NCI-H2196 (cell line): Measurements from ENCODE around the gene CUX1.
A peak's percentile ranks its signal among the peaks of the same experiment; 100 is the strongest.

Source experiments
- DNase-seq: peaks from one replicate; lab custom pipeline; 2025; ENCODE audit not compliant: unreplicated experiment; lab: John Stamatoyannopoulos, UW

The CUX1 gene

GRCh38 chr7:101934618-101935017 lies 117.2 kb downstream of the CUX1 start:
- no peak for DNase-seq

DNA sequence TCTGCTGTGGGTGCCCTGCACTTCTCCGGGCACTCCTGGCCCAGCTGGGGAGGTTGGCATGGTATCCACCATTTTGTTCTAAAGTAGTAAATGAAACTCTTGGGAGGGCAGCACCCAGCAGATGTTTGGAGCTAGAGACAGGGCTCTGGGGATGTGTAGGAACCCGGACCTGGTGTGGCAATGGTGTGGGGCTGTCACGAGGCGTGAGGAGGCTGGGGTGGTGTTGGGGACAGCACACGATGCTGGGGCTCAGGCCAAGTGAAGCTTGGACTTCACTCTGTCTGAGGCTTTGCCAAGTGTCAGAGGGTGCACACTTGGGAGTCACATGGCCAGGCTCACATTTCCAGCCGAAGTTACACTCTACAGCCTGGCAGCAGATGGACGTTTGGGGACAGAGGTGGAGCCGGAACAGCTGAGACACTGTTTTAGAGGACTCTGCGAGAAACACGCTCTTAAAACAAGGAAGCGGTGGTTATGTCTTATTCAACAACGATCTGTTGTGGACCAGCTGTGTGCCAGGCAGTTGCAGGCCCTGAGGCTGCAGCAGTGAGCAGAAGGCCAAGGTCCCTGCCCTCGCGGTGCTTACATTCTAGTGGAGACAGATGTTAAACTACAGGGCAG lies 118.2 kb downstream of the CUX1 start:
- DNase-seq = peak; percentile 11

GRCh38 chr7:101936223-101936610 lies 118.8 kb downstream of the CUX1 start:
- DNase-seq = no peak

DNA sequence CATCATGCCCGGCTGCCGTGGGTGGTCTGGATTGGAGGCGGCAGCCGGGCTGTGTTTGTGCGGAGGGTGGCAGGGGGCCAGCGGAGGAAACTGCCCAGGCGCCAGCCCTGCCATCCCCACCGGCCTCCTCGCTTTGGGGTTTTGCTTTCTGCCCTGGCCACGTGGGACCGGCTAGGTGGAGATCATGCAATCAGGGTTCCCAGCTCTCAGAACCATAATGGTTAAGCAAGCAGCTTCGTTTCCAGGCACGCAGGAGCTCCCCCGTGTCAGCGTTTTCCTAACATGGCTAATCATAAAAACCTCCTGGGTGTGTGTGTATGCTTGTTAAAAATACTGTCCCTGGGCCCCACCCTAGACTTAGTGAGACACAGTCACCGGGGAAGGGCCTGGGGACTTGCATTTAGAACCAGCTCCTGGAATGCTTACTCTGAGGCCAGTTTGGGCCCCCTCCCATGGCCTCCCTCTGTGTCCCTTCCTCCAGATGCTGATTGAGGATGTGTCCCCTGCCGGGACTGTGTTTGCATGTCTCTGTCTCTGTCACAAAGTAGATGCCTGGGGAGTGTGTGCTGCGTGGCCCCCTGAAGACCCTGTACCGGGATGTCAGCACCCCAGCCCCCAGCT lies 119.3 kb downstream of the CUX1 start:
- no peak for DNase-seq

DNA sequence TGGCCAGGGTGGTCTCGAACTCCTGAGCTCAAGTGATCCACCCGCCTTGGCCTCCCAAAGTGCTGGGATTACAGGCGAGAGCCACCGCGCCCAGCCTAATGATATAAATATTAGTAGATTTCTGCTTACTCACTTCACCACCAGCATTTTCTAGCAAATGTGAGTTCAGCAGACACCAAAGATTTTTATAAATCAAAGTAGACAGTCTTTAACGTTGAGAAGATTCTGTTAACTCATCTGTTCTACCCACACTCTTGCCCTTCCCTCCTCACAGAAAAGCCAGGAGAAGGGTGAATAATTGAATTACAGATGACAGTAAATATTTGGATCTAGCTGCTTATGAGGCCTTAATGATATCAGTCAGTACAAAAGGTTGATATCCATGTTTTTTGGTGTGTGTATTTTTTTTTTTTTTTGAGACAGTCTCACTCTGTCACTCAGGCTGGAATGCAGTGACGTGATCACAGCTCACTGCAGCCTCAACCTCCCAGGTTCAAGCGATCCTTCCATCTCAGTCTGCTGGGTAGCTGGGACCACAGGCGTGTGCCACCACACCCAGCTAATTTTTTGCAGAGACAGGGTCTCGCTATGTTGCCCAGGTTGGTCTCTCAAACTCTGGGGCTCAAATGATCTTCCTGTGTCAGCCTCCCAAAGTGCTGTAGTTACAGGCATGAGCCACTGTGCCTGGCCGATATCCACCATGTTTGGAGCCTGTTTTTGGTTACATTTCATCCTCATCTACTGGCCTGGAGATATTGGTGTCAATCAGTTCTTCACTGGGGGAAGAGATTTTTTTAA lies 120.5 kb downstream of the CUX1 start:
- DNase-seq = no peak

DNA sequence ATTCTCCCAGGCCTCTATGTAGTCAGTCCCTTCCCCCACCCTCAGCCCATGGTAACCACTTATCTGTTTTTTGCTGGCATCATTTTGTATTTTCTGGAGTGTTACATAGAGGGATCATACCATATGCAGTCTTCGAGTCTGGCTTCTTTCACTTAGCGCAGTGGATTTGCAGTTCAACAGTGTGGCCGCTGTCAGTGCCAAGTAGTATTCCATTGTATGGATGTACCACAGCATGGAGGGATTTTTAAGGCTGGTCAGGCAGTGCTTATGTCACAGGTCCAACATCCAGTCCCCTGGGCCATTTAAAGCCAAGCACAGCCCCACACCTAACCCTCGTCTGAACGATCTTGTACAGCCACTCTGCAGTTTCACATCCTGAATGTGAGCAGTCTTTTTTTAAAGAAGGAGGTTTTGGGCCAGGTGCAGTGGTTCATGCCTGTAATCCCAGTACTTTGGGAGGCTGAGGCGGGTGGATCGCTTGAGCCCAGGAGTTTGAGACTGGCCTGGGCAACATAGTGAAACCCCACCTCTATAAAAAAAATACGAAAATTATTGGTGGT lies 121.8 kb downstream of the CUX1 start:
- no peak for DNase-seq

GRCh38 chr7:101940151-101940550 lies 122.7 kb downstream of the CUX1 start:
- DNase-seq = no peak

DNA sequence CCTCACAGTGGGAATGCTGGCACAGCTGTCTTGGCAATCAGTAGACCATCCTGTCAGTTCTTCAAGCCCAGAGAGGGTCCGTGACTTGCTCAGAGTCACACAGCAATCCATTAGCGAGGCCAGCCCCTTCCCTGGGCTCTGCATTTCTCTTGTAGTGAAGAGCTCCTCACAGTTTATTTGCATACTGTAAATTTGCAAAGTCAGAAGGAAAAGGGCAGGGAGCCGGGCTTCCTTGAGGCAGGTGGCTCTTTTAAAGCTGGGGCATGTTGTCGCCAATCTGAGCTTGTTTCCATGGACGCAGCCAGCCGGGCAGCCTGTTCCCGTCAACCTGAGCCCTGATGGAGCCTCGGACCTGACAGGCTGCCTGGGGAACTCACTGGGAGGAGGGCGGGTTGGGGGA lies 123.4 kb downstream of the CUX1 start:
- DNase-seq = peak; percentile 68

- peak; percentile 21 for DNase-seq
Observed at GRCh38 chr7:101941481-101942383, 124.3 kb downstream of the CUX1 start.

DNA sequence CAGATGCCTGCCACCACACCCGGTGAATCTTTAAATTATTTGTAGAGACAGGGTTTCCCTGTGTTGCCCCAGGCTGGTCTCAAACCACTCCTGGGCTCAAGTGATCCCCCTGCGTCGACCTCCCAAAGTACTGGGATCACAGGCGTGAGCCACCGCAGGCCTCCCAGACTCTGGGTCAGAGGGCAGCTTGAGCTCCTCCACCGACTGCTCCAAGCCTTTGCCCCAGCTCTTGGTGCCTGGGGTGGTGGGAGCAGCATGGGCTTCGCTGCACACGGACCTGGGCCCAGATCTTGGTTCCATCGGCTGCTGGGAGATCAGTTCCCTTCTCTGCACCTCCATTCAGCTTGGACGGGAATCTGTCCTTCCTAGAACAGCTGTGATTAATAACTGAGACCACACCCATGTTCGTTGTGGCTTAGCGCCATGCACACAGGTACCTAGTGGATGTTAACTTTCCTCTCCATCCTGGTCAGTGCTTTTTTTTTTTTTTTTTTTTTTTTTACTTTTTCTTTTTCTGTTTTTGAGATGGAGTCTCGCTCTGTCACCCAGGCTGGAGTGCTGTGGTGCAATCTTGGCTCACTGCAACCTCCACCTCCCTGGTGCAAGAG lies 125.3 kb downstream of the CUX1 start:
- DNase-seq = no peak

GRCh38 chr7:101943306-101943705 lies 125.9 kb downstream of the CUX1 start:
- DNase-seq = no peak

DNA sequence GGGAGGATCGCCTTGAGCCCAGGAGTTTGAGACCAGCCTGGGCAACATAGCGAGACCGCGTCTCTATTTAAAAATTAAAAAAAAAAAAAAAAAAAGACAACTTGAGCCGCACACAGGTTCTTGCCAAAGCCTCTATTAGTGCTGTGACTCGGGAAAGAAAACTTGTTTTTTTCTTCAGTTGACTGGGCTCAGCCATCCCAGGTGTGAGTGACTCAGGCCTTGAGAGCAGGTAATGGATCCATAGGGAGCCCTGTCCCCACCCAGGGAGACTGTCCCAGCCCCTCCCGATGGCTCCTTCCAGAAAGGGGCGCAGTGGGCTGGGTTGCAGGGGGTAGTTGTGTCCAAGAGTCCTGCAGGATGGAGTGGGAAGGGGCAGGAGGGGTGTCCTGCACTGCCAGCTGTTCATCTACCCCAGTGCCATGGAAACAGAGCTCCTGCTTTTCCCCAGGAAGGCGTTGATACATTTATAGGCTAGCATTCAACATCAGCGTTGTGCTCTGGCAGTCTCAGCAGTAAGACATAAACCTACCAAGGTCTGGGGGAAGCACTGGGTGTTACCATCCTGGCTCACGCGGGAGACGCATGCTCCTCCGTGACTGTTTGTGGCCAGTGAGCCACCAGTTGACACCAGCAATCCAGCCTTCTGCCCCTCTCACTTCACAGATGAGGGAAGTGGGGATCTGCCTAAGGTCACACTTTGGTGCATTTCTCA lies 126.6 kb downstream of the CUX1 start:
- no peak for DNase-seq

DNA sequence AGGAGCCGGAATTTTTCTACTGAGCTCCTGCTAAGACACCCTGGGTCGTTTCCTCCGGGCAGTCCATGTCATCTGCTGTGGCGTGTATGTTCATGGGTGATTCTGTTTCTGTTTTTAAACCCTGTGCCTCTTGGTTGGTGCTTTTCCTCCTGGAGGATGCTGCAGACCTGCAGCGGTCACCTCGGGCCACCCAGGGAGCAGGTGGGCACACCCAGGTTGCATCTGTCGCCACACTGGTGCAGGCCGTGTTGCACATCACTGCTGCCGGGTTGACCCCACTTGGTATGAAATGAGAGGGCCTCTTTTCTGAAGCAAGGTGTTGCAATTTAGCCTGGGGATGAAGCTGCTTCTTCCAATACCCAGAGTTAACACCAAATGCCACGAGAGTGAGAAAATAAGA lies 127.2 kb downstream of the CUX1 start:
- no peak for DNase-seq

DNA sequence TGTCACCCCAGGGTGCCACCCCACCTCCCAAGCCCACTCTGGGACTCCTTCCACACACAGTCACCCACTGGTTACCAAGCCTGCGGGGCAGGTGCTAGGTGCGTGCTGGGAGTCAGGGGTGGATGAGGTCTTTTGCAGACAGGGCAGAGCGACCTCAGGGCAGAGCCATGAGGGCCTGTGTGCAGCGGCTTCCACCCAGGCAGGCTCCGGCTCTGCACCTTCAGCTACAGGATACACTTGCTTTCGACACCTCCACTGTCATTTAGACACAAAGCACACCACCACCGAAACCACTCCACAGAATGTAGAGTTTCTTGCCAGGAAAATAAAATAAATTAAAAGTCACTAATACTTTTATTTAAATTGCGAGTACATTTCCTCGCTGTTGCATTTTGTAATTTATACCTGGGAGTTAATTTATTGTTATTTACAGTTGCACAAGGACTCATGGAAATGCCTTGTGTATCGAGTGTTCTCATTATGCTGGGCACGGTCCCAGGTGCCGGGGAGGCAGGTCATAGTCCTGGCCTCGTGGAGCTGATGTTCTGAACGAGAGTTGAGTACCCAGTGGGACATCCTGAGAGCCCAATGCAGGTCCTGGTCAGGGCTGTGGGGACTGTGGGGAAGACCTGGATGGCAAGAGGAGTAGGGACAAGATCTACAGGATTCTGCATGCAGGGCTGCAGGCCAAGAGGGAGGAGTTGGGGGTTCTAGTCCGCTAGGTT lies 127.8 kb downstream of the CUX1 start:
- no peak for DNase-seq

GRCh38 chr7:101947899-101948298 lies 130.5 kb downstream of the CUX1 start:
- peak; percentile 47 for DNase-seq

DNA sequence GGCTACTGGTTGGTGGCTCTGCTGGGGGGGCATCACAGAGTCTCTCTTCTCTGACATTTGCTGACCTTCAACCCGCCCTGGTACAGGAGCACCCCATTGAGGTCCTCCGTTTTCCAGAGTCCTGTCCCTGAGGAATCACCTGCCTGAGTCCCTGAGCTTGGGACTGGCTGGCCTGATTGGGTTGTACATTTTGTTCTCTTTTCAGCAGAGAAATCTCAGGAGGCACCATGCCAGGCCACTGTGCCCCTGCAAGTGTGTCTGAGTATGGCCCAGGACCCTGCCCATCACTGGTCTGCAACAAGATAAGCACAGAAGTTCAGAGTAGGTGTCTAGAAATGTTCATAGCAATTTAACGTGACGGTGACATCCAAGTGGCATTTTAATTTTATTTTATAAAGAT lies 131.2 kb downstream of the CUX1 start:
- DNase-seq = no peak

GRCh38 chr7:101950450-101951119 lies 133.2 kb downstream of the CUX1 start:
- no peak for DNase-seq

GRCh38 chr7:101951757-101952156 lies 134.3 kb downstream of the CUX1 start:
- no peak for DNase-seq
